Measurements from ENCODE around the gene IGFBP6. TPM values are rescaled to one million over a fixed set of nuclear protein-coding genes. Genes with fewer than 3 reads are reported as not detected.

Gene IGFBP6
- total RNA-seq, 1 experiment from 2014 or later, result 6.4 TPM

GRCh38 chr12:53054112-53054878 is 43.2 kb upstream of the IGFBP6 start (continued):
- TF ChIP-seq, protein P1, sequence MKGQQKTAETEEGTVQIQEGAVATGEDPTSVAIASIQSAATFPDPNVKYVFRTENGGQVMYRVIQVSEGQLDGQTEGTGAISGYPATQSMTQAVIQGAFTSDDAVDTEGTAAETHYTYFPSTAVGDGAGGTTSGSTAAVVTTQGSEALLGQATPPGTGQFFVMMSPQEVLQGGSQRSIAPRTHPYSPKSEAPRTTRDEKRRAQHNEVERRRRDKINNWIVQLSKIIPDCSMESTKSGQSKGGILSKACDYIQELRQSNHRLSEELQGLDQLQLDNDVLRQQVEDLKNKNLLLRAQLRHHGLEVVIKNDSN (CRISPR knock-in tag; IDR thresholded peaks at IDR 0.05), result no peak
- no peak for TF ChIP-seq ZNF219 (CRISPR knock-in tag; IDR thresholded peaks at IDR 0.05; ENCODE audit: borderline replicate concordance)
- no peak for TF ChIP-seq GRHL2 (CRISPR knock-in tag; IDR thresholded peaks at IDR 0.05; ENCODE audit: insufficient replicate concordance, severe bottlenecking)
- TF ChIP-seq MAX (CRISPR knock-in tag; IDR thresholded peaks at IDR 0.05), result peak; percentile 85
- no peak for TF ChIP-seq CTCF (IDR thresholded peaks at IDR 0.05)
- no peak for TF ChIP-seq ZNF396 (CRISPR knock-in tag; IDR thresholded peaks at IDR 0.05; ENCODE audit: borderline replicate concordance)
- TF ChIP-seq TCF7 (CRISPR knock-in tag; IDR thresholded peaks at IDR 0.05; ENCODE audit: low read depth), result no peak
- no peak for TF ChIP-seq PRDM15 (CRISPR knock-in tag; IDR thresholded peaks at IDR 0.05)
- 0 out of 2 replicates have a peak, but pooled peaks have one; percentile 33 for TF ChIP-seq CREM (CRISPR knock-in tag; IDR thresholded peaks at IDR 0.05)
- TF ChIP-seq ZBTB21 (CRISPR knock-in tag; IDR thresholded peaks at IDR 0.05; ENCODE audit: borderline replicate concordance), result 0 out of 2 replicates have a peak, but pooled peaks have one; percentile 46
- TF ChIP-seq, protein P2, sequence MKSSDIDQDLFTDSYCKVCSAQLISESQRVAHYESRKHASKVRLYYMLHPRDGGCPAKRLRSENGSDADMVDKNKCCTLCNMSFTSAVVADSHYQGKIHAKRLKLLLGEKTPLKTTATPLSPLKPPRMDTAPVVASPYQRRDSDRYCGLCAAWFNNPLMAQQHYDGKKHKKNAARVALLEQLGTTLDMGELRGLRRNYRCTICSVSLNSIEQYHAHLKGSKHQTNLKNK (CRISPR knock-in tag; IDR thresholded peaks at IDR 0.05), result no peak

- CTCF ChIA-PET, result interaction anchor here (1.9 to 5.6 kb wide), 4 partner anchors 8 to 43 kb away, joined by 8 to 151 read pairs (median 34); partner anchors contain the start of gene SPRYD3
- H3K27ac Mint-ChIP-seq, result no peak overlapping the region
Observed at GRCh38 chr12:53055471-53056266, 41.8 kb upstream of the IGFBP6 start.

More at GRCh38 chr12:53055471-53056266, 41.8 kb upstream of the IGFBP6 start:
- H3K36me3 Mint-ChIP-seq, result peaks cover 7% of the 10 kb centered on the region
- H3K4me1 Mint-ChIP-seq, result peaks cover 21% of the 10 kb centered on the region
- no peak overlapping the region; the same call in 1 of the 2 replicates for H3K4me3 Mint-ChIP-seq
- ATAC-seq, result no peak
- peaks cover 48% of the 10 kb centered on the region for H3K27me3 Mint-ChIP-seq (ENCODE audit: low read depth)
- DNase-seq (ENCODE audit: low spot score), result no peak
- TF ChIP-seq ZNF317 (CRISPR knock-in tag; IDR thresholded peaks at IDR 0.05; ENCODE audit: borderline replicate concordance, low read depth) (peak; percentile 88), ZNF232 (CRISPR knock-in tag; IDR thresholded peaks at IDR 0.05) (no peak), GRHL2 (CRISPR knock-in tag; IDR thresholded peaks at IDR 0.05; ENCODE audit: insufficient replicate concordance, severe bottlenecking) (no peak), EMX1 (CRISPR knock-in tag; IDR thresholded peaks at IDR 0.05) (no peak), SOX15 (CRISPR knock-in tag; IDR thresholded peaks at IDR 0.05) (no peak)
- TF ChIP-seq, protein P3, sequence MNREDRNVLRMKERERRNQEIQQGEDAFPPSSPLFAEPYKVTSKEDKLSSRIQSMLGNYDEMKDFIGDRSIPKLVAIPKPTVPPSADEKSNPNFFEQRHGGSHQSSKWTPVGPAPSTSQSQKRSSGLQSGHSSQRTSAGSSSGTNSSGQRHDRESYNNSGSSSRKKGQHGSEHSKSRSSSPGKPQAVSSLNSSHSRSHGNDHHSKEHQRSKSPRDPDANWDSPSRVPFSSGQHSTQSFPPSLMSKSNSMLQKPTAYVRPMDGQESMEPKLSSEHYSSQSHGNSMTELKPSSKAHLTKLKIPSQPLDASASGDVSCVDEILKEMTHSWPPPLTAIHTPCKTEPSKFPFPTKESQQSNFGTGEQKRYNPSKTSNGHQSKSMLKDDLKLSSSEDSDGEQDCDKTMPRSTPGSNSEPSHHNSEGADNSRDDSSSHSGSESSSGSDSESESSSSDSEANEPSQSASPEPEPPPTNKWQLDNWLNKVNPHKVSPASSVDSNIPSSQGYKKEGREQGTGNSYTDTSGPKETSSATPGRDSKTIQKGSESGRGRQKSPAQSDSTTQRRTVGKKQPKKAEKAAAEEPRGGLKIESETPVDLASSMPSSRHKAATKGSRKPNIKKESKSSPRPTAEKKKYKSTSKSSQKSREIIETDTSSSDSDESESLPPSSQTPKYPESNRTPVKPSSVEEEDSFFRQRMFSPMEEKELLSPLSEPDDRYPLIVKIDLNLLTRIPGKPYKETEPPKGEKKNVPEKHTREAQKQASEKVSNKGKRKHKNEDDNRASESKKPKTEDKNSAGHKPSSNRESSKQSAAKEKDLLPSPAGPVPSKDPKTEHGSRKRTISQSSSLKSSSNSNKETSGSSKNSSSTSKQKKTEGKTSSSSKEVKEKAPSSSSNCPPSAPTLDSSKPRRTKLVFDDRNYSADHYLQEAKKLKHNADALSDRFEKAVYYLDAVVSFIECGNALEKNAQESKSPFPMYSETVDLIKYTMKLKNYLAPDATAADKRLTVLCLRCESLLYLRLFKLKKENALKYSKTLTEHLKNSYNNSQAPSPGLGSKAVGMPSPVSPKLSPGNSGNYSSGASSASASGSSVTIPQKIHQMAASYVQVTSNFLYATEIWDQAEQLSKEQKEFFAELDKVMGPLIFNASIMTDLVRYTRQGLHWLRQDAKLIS (CRISPR knock-in tag; IDR thresholded peaks at IDR 0.05; ENCODE audit: borderline replicate concordance), result no peak
- TF ChIP-seq, protein P4, sequence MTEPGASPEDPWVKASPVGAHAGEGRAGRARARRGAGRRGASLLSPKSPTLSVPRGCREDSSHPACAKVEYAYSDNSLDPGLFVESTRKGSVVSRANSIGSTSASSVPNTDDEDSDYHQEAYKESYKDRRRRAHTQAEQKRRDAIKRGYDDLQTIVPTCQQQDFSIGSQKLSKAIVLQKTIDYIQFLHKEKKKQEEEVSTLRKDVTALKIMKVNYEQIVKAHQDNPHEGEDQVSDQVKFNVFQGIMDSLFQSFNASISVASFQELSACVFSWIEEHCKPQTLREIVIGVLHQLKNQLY (CRISPR knock-in tag; IDR thresholded peaks at IDR 0.05), result no peak
- POLR2A ChIA-PET, result no interaction called here
- H3K9me3 Mint-ChIP-seq, result no peaks in the 10 kb centered on the region

All from WTC11 (cell line).